ENCODE results near the gene MMAA. TPM values are rescaled to one million over a fixed set of nuclear protein-coding genes. Genes with fewer than 3 reads are reported as not detected.

The MMAA gene
- total and polyA plus RNA-seq, 2 donors (not counting 1 experiment from before 2014, with no cell fraction given) = 3.9 to 9.0 TPM

GRCh38 chr4:145589916-145590702, 29.1 kb upstream of the MMAA start:
- H3K27ac ChIP-seq (ENCODE audit: low read length in 2 of 2) = no peak overlapping the region
- H3K36me3 ChIP-seq (replicated peaks in 1 of 2; ENCODE audit: control extremely low read depth in 1 of 2, control insufficient read depth in 1 of 2, extremely low read depth in 1 of 2, insufficient read depth in 2 of 2, low read length in 1 of 2) = no peaks in the 10 kb centered on the region
- no peaks in the 10 kb centered on the region for H3K4me1 ChIP-seq (ENCODE audit: control insufficient read depth in 2 of 2, insufficient read depth in 2 of 2, low read length in 2 of 2)
- no peak overlapping the region for H3K4me3 ChIP-seq (ENCODE audit: control extremely low read depth in 1 of 5, extremely low read depth in 1 of 5, insufficient read depth in 1 of 5, low read depth in 2 of 5, low read length in 4 of 5)
- ChIA-PET POLR2A (no interaction called here), CTCF (no interaction called here)
- ATAC-seq (ENCODE audit: low read depth) = no peak
- H3K79me2 ChIP-seq (ENCODE audit: control insufficient read depth, insufficient read depth, low read length) = no peaks in the 10 kb centered on the region
- no peak overlapping the region for H3K9ac ChIP-seq (ENCODE audit: low read length)
- no peak overlapping the region for H2AFZ ChIP-seq (ENCODE audit: insufficient read depth, low read depth, low read length, poor library complexity, severe bottlenecking)
- intact Hi-C loops (cut with micrococcal nuclease) = no loop called here
- TF ChIP-seq EZH2 (IDR thresholded peaks at IDR 0.05; ENCODE audit: borderline replicate concordance, insufficient read depth, low read depth, low read length, poor library complexity, severe bottlenecking) = no peak
- TF ChIP-seq, protein P1, sequence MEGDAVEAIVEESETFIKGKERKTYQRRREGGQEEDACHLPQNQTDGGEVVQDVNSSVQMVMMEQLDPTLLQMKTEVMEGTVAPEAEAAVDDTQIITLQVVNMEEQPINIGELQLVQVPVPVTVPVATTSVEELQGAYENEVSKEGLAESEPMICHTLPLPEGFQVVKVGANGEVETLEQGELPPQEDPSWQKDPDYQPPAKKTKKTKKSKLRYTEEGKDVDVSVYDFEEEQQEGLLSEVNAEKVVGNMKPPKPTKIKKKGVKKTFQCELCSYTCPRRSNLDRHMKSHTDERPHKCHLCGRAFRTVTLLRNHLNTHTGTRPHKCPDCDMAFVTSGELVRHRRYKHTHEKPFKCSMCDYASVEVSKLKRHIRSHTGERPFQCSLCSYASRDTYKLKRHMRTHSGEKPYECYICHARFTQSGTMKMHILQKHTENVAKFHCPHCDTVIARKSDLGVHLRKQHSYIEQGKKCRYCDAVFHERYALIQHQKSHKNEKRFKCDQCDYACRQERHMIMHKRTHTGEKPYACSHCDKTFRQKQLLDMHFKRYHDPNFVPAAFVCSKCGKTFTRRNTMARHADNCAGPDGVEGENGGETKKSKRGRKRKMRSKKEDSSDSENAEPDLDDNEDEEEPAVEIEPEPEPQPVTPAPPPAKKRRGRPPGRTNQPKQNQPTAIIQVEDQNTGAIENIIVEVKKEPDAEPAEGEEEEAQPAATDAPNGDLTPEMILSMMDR (IDR thresholded peaks at IDR 0.05) = no peak
- H3K9me3 ChIP-seq (ENCODE audit: control extremely low read depth in 1 of 3, control insufficient read depth in 2 of 3, insufficient read depth in 1 of 3, low read length in 2 of 3) = no peaks in the 10 kb centered on the region
- peaks cover 0 to 9% (median 0%) of the 10 kb centered on the region in 4 experiments for H3K27me3 ChIP-seq (replicated peaks in 1 of 4; ENCODE audit: control extremely low read depth in 1 of 4, control insufficient read depth in 3 of 4, insufficient read depth in 4 of 4, low read length in 3 of 4)
- DNase-seq = no peak
- Mint-ChIP-seq H3K27me3 (peaks cover 21% of the 10 kb centered on the region), H3K4me1 (no peaks in the 10 kb centered on the region), H3K9me3 (ENCODE audit: insufficient read depth) (no peaks in the 10 kb centered on the region), H3K27ac (no peak overlapping the region), H3K4me3 (no peak overlapping the region)
- WGBS (ENCODE audit: insufficient coverage) = no CpG with 5 or more reads among the region's 3 CpGs
- no peaks in the 10 kb centered on the region for H4K20me1 ChIP-seq (ENCODE audit: control insufficient read depth, insufficient read depth, low read length, poor library complexity, severe bottlenecking)
- no peak overlapping the region for H3K4me2 ChIP-seq (replicated peaks; ENCODE audit: low read depth, low read length, poor library complexity, severe bottlenecking)

DNA sequence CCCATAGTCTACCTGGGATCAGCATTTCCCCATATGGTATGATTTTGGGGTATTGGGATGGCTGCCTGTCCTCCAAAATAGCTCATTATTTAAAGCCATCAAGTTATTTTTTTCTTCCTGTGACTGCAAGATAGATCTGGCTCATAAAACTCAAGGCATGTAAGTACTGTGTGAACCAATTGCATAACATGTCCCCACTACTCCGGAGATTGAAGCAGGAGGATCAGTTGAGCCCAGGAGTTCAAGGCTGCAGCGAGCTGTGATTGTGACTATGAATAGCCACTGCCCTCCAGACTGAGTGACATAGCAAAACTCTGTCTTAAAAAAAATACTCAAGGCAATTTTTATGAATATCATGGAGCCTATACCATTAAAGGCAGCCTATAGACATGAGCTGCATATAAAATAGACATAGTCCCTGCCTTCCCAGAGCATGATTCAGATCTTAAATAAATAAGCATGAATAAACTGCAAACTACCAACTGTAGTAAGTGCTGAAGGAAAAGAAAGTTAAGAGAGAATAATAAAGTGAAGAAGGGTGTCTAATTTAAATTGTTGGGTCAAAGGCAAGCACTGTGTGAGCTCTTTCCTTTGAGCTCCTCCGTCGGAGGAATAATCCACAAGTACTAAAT, 16.9 kb upstream of the MMAA start:
- H3K27me3 Mint-ChIP-seq = peaks cover 44% of the 10 kb centered on the region
- H3K4me1 Mint-ChIP-seq = no peaks in the 10 kb centered on the region
- intact Hi-C loops (cut with micrococcal nuclease) = no loop called here
- H3K4me3 Mint-ChIP-seq = no peak overlapping the region
- ChIA-PET CTCF (interaction anchor here (1.7 kb wide), 1 partner anchor 14 kb away, joined by 6 read pairs; no protein-coding TSS in a partner anchor), POLR2A (no interaction called here)
- H3K9ac ChIP-seq (ENCODE audit: low read length) = no peak overlapping the region
- no peak overlapping the region for H3K27ac ChIP-seq (ENCODE audit: low read length in 2 of 2)
- no peak overlapping the region for H3K4me2 ChIP-seq (replicated peaks; ENCODE audit: low read depth, low read length, poor library complexity, severe bottlenecking)
- H3K4me3 ChIP-seq (ENCODE audit: control extremely low read depth in 1 of 5, extremely low read depth in 1 of 5, insufficient read depth in 1 of 5, low read depth in 2 of 5, low read length in 4 of 5) = no peak overlapping the region
- H3K4me1 ChIP-seq (ENCODE audit: control insufficient read depth in 2 of 2, insufficient read depth in 2 of 2, low read length in 2 of 2) = no peaks in the 10 kb centered on the region
- no peak overlapping the region for H3K27ac Mint-ChIP-seq
- no CpG with 5 or more reads among the region's 4 CpGs for WGBS (ENCODE audit: insufficient coverage)
- no peaks in the 10 kb centered on the region for H3K79me2 ChIP-seq (ENCODE audit: control insufficient read depth, insufficient read depth, low read length)
- DNase-seq (no peak), ATAC-seq (ENCODE audit: low read depth) (no peak)
- peaks cover 3% of the 10 kb centered on the region for H3K9me3 Mint-ChIP-seq (ENCODE audit: insufficient read depth)
- no peak overlapping the region for H2AFZ ChIP-seq (ENCODE audit: insufficient read depth, low read depth, low read length, poor library complexity, severe bottlenecking)
- H3K9me3 ChIP-seq (ENCODE audit: control extremely low read depth in 1 of 3, control insufficient read depth in 2 of 3, insufficient read depth in 1 of 3, low read length in 2 of 3) = peaks cover 1 to 10% (median 3%) of the 10 kb centered on the region in 3 donors
- no peaks in the 10 kb centered on the region for H3K36me3 ChIP-seq (replicated peaks in 1 of 2; ENCODE audit: control extremely low read depth in 1 of 2, control insufficient read depth in 1 of 2, extremely low read depth in 1 of 2, insufficient read depth in 2 of 2, low read length in 1 of 2)
- H4K20me1 ChIP-seq (ENCODE audit: control insufficient read depth, insufficient read depth, low read length, poor library complexity, severe bottlenecking) = no peaks in the 10 kb centered on the region
- no peak for TF ChIP-seq EZH2 (IDR thresholded peaks at IDR 0.05; ENCODE audit: borderline replicate concordance, insufficient read depth, low read depth, low read length, poor library complexity, severe bottlenecking)
- TF ChIP-seq, protein P1 (IDR thresholded peaks at IDR 0.05) = no peak
- H3K27me3 ChIP-seq (replicated peaks in 1 of 4; ENCODE audit: control extremely low read depth in 1 of 4, control insufficient read depth in 3 of 4, insufficient read depth in 4 of 4, low read length in 3 of 4) = peaks cover 0 to 3% (median 3%) of the 10 kb centered on the region in 4 experiments
